Fibroblast of the aortic adventitia (primary cell): ENCODE results near the gene OSGEPL1. TPM values are rescaled to one million over a fixed set of nuclear protein-coding genes. Genes with fewer than 3 reads are reported as not detected.

Experiments
- DNase-seq: peaks from one replicate; pipeline ENCODE4 v3.0.0-alpha.2; 2010; ENCODE audit warnings: low read depth
- H3K4me3 ChIP-seq: 2 replicates; pipeline ENCODE4 v1.5.1; 2011; ENCODE audit warnings: low read depth, mild to moderate bottlenecking, control low read depth, low read length, moderate library complexity
- total RNA-seq: library from RNA; depleted of rRNA; stranded (reverse); fragments of >200 nt; gene quantifications from 2 replicates; pipeline ENCODE4 v1.2.3, GENCODE V29; 2012; ENCODE audit warnings: low replicate concordance
- TF ChIP-seq, protein P1 (sequence below): IDR thresholded peaks from 2 replicates; pipeline ENCODE4 v1.5.1; 2011; ENCODE audit warnings: mild to moderate bottlenecking, low read length, control low read depth, inconsistent platforms; ENCODE audit not compliant: insufficient read depth

OSGEPL1 gene
- 3.3 and 14.3 TPM in 2 replicates for total RNA-seq

- peak within 1 kb of the TSS; percentile 88 for H3K4me3 ChIP-seq
- TF ChIP-seq, protein P1, sequence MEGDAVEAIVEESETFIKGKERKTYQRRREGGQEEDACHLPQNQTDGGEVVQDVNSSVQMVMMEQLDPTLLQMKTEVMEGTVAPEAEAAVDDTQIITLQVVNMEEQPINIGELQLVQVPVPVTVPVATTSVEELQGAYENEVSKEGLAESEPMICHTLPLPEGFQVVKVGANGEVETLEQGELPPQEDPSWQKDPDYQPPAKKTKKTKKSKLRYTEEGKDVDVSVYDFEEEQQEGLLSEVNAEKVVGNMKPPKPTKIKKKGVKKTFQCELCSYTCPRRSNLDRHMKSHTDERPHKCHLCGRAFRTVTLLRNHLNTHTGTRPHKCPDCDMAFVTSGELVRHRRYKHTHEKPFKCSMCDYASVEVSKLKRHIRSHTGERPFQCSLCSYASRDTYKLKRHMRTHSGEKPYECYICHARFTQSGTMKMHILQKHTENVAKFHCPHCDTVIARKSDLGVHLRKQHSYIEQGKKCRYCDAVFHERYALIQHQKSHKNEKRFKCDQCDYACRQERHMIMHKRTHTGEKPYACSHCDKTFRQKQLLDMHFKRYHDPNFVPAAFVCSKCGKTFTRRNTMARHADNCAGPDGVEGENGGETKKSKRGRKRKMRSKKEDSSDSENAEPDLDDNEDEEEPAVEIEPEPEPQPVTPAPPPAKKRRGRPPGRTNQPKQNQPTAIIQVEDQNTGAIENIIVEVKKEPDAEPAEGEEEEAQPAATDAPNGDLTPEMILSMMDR = peak; percentile 66
- DNase-seq = peak; percentile 93
Observed at GRCh38 chr2:189762551-189763298, at the start of gene OSGEPL1. OSGEPL1 (minus strand) TSS chr2:189762792; CDS start chr2:189761640, 1,152 bp downstream.

- no peak overlapping the region for H3K4me3 ChIP-seq
- no peak for DNase-seq
- TF ChIP-seq, protein P1 = no peak
Observed at GRCh38 chr2:189803431-189803830, 40.8 kb upstream of the OSGEPL1 start.

DNA sequence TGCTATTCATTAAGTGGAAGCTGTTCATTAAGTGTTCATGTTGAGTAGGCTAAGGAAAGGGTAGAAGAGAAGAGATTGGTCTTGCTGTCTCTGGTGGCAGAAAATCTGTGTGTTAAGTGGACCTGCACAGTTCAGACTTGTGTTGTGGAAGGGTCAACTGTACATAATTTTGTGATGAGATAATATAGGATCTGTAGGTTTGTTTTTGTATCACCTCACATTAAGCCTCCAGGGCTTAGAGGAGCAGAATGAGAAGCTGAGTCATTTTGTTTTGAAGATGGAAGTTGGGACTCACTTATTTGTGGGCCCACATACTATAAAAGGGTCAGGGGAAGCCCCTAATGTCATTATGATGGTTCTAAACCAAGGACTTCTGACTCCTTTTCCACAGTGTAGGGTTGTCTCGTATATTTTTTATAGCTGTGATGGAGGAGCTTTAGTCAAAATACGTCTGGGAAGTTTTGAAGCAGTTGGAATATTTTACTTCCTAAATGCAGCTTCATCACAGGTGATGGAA, 39.9 kb upstream of the OSGEPL1 start:
- no peak overlapping the region for H3K4me3 ChIP-seq
- TF ChIP-seq, protein P1 = no peak
- no peak for DNase-seq

DNA sequence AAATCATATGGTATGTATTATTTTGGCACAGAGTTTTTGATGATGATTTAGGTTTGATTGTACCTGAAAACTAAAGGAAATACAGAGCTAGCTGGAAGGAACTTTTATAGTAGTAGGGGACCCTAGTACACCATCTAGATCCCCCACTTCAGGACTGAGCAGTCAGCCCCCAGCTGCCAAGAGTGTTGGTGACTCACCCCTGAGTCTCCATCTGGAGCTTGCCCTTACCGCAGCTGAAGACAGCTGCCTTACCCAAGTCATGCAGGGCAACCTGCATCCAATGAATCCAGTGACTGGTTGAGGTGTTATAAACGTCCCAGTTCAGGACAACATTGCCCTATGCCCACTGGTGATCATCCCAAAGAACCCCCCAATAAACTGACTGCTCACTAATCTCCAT, 36.9 kb upstream of the OSGEPL1 start:
- no peak overlapping the region for H3K4me3 ChIP-seq
- DNase-seq = peak; percentile 59
- TF ChIP-seq, protein P1 = no peak

- no peak overlapping the region for H3K4me3 ChIP-seq
- DNase-seq = no peak
- TF ChIP-seq, protein P1 = no peak
Observed at GRCh38 chr2:189799030-189799331, 36.4 kb upstream of the OSGEPL1 start.

GRCh38 chr2:189798312-189799029, 35.9 kb upstream of the OSGEPL1 start:
- TF ChIP-seq, protein P1 = peak; percentile 58
- peak; percentile 80 for DNase-seq
- H3K4me3 ChIP-seq = no peak overlapping the region
